ENCODE data around the gene PHYKPL.
A peak's percentile ranks its signal among the peaks of the same experiment; 100 is the strongest.

Gene PHYKPL

GRCh38 chr5:178180141-178180863 is 52.3 kb downstream of the PHYKPL start:
- DNase-seq: no peak

- no peak for DNase-seq
Observed at GRCh38 chr5:178177569-178177968, 55.0 kb downstream of the PHYKPL start.

- DNase-seq: no peak
Observed at GRCh38 chr5:178176791-178177190, 55.8 kb downstream of the PHYKPL start.

- no peak for DNase-seq
Observed at GRCh38 chr5:178174456-178174855, 58.1 kb downstream of the PHYKPL start.

GRCh38 chr5:178170455-178170854 is 62.1 kb downstream of the PHYKPL start:
- DNase-seq: no peak

GRCh38 chr5:178165581-178165980 is 67.0 kb downstream of the PHYKPL start:
- DNase-seq: no peak

- peak; percentile 5 for DNase-seq
Observed at GRCh38 chr5:178163772-178164735, 68.5 kb downstream of the PHYKPL start.

- DNase-seq: no peak
Observed at GRCh38 chr5:178162481-178162880, 70.1 kb downstream of the PHYKPL start.

GRCh38 chr5:178160176-178160575 is 72.4 kb downstream of the PHYKPL start:
- DNase-seq: no peak

Measured in GF-D8 (cell line).